Glutamatergic neuron (in vitro differentiated cells): ENCODE measurements around the gene DPYSL4. TPM values are rescaled to one million over a fixed set of nuclear protein-coding genes. Genes with fewer than 3 reads are reported as not detected.

Source experiments
- DNase-seq: peaks from one replicate; pipeline ENCODE4 v3.0.0; 2022
- H3K27ac Mint-ChIP-seq: one replicate; pipeline ENCODE4 v1.8.0; 2020; ENCODE audit warnings: mild to moderate bottlenecking, mixed read lengths, inconsistent platforms; ENCODE audit not compliant: unreplicated experiment
- H3K27me3 Mint-ChIP-seq: one replicate; pipeline ENCODE4 v1.8.0; 2020; ENCODE audit warnings: mild to moderate bottlenecking, moderate library complexity, mixed read lengths, inconsistent platforms; ENCODE audit not compliant: unreplicated experiment
- H3K36me3 Mint-ChIP-seq: one replicate; pipeline ENCODE4 v1.8.0; 2020; ENCODE audit warnings: mild to moderate bottlenecking, mixed read lengths, inconsistent platforms; ENCODE audit not compliant: unreplicated experiment
- H3K4me1 Mint-ChIP-seq: one replicate; pipeline ENCODE4 v1.8.0; 2020; ENCODE audit warnings: mild to moderate bottlenecking, low read depth, mixed read lengths, inconsistent platforms; ENCODE audit not compliant: unreplicated experiment
- H3K4me3 Mint-ChIP-seq: one replicate; pipeline ENCODE4 v1.8.0; 2020; ENCODE audit warnings: mild to moderate bottlenecking, mixed read lengths, inconsistent platforms; ENCODE audit not compliant: unreplicated experiment
- H3K9me3 Mint-ChIP-seq: one replicate; pipeline ENCODE4 v1.8.0; 2020; ENCODE audit warnings: mild to moderate bottlenecking, moderate library complexity, mixed read lengths, inconsistent platforms; ENCODE audit not compliant: unreplicated experiment
- total RNA-seq: library from RNA; stranded (reverse); fragmentation: NEBNext Ultra II Directional; extraction: Animal tissue kit (Norgen Biotek cat#: 25700); gene quantifications from one replicate; pipeline ENCODE4 v1.2.1, GENCODE V29; 2021; ENCODE audit not compliant: unreplicated experiment
- TF ChIP-seq, protein P1 (sequence below): fragments of 200-600 bp; sonication (generic); IDR thresholded peaks from one replicate; pipeline ENCODE4 v1.5.0; 2021; ENCODE audit not compliant: partially characterized antibody, unreplicated experiment

DPYSL4 gene
- total RNA-seq, 1 donor from 2014 or later = 402 TPM

DNA sequence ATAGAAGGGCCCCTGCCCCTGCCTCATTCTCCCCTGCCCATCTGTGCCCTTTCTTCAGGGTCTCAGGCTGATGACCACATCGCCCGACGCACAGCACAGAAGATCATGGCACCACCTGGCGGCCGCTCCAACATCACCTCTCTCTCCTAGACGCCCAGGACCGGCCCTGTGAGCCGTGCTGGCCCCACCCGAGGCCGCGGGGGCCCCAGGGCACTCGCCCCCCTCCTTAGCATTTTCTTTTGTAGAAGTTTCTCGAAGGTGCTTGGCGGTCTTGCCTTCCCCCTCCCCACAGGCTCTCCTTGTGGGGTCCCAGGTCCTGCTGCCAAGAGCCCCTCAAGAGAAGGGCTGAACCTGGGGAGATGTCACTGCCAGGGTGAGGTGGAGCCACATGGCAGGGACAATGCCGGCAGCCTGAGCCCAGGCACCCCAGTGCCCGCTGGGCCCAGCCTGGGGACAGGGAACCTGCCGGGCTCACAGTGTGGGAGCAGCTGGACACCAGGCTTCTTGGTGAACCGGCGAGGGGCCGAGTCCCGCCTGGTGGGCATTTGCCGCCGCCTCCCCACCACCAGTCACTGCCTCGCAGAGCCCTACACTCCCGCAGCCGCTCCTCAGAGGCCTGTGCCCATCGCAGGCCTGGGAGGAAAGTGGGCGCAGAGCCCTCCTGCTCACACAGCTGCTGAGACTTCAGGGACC is 18.2 kb downstream of the DPYSL4 start:
- H3K4me3 Mint-ChIP-seq = no peak overlapping the region
- H3K4me1 Mint-ChIP-seq = peaks cover 10% of the 10 kb centered on the region
- H3K36me3 Mint-ChIP-seq = peaks cover 4% of the 10 kb centered on the region
- peaks cover 28% of the 10 kb centered on the region for H3K9me3 Mint-ChIP-seq
- H3K27me3 Mint-ChIP-seq = peaks cover 33% of the 10 kb centered on the region
- TF ChIP-seq, protein P1, sequence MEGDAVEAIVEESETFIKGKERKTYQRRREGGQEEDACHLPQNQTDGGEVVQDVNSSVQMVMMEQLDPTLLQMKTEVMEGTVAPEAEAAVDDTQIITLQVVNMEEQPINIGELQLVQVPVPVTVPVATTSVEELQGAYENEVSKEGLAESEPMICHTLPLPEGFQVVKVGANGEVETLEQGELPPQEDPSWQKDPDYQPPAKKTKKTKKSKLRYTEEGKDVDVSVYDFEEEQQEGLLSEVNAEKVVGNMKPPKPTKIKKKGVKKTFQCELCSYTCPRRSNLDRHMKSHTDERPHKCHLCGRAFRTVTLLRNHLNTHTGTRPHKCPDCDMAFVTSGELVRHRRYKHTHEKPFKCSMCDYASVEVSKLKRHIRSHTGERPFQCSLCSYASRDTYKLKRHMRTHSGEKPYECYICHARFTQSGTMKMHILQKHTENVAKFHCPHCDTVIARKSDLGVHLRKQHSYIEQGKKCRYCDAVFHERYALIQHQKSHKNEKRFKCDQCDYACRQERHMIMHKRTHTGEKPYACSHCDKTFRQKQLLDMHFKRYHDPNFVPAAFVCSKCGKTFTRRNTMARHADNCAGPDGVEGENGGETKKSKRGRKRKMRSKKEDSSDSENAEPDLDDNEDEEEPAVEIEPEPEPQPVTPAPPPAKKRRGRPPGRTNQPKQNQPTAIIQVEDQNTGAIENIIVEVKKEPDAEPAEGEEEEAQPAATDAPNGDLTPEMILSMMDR = no peak
- no peak overlapping the region for H3K27ac Mint-ChIP-seq
- peak; percentile 26 for DNase-seq

- Mint-ChIP-seq H3K27ac (no peak overlapping the region), H3K4me3 (no peak overlapping the region), H3K36me3 (peaks cover 6% of the 10 kb centered on the region), H3K27me3 (peaks cover 36% of the 10 kb centered on the region), H3K9me3 (peaks cover 34% of the 10 kb centered on the region), H3K4me1 (peaks cover 10% of the 10 kb centered on the region)
- TF ChIP-seq, protein P1 = no peak
- peak; percentile 30 for DNase-seq
These were observed 19.1 kb downstream of the DPYSL4 start for GRCh38 chr10:132205650-132206376.

GRCh38 chr10:132206377-132206745 is 19.6 kb downstream of the DPYSL4 start:
- H3K9me3 Mint-ChIP-seq = peaks cover 36% of the 10 kb centered on the region
- peaks cover 10% of the 10 kb centered on the region for H3K4me1 Mint-ChIP-seq

DNA sequence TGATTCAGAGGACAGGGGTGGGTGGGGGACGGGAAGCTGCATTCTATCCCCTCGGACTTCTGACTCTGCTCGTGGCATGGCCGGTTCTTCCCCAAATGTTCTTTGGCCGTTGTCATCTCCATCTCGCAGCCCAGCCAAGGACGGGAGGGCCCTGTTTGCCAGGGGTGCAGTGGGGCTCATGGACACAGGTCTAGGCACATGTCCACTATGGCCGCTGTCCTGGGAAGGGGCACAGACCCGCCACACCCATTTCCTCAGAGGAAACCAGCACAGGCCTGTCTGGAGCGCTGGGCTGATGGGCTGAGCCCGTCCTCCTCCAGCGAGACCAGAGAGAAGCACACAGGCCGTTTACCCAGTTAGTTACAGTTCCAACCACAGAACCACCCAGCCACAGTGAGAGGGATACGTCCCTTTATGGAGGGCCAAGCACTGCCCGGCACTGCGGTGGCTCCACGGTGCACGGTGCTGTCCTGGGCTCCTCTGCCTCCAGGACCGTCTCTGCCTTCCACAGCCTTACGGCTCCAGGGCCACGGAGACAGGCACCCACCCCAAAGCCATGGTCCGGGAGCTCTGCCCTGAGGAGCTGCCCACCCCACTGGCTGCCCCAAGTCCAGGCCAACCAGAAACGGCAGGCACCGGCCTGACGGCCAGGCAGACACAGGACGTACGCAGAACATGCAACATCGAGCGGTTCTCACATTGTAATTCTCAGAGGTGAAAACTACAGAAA is 20.2 kb downstream of the DPYSL4 start:
- no peak overlapping the region for H3K4me3 Mint-ChIP-seq
- peak overlapping the region; percentile 73 for H3K27ac Mint-ChIP-seq
- H3K36me3 Mint-ChIP-seq = peaks cover 6% of the 10 kb centered on the region
- TF ChIP-seq, protein P1 = no peak
- peak; percentile 22 for DNase-seq
- H3K4me1 Mint-ChIP-seq = peaks cover 10% of the 10 kb centered on the region
- peaks cover 34% of the 10 kb centered on the region for H3K27me3 Mint-ChIP-seq
- H3K9me3 Mint-ChIP-seq = peaks cover 38% of the 10 kb centered on the region

More at GRCh38 chr10:132206377-132206745, 19.6 kb downstream of the DPYSL4 start:
- peak; percentile 17 for DNase-seq
- no peak overlapping the region for H3K4me3 Mint-ChIP-seq
- H3K27ac Mint-ChIP-seq = no peak overlapping the region
- TF ChIP-seq, protein P1 = no peak
- peaks cover 37% of the 10 kb centered on the region for H3K27me3 Mint-ChIP-seq
- peaks cover 6% of the 10 kb centered on the region for H3K36me3 Mint-ChIP-seq
